ENCODE results near the gene MMAB. TPM values are rescaled to one million over a fixed set of nuclear protein-coding genes. Genes with fewer than 3 reads are reported as not detected.

Gene MMAB
- total and polyA plus RNA-seq, 2 of the 13 experiments (the other 11 are each of a cell fraction or from before 2014, with no cell fraction given): 26.1 to 77.3 TPM

DNA sequence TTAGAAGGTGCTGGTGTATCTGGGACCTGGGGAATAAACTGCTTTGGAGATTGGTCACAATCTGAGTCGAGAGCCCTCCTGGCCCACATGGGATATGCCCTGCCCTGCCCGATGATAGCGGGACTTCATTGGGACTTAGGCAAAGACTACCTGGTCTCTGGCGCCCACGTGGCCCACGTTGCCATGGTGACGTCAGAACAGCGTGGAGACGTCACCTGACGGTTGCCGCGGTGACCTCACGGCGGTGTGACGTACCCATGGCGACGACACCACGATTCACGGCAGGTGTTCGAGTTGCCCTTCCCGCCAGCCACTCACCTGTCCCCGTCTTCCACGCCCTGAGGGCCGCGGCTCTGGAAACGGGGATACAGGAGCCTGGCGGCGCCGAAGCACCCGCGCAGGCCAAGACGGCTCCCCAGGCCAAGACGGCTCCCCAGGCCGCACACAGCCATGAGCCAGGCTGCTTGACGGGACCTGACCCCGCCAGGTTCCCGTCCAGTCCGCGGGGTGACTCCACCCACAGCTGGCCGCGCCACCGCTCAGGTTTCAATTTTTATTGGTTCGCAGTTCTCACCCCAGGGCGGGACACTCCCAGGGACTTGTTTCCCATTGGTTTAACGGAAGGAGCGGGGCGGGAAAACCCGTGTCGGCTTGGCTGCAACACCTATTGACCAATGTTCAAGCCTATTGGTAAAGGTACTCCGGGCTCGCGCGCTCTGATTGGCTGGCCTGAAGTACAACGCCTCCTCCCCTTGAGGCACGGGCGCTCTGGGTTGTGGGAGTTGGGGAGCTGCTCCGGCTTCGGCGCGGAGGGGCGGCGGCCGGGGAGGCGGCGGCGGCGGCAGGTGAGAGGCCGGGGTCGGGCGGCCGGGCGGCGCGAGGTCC, at the start of gene MMAB, which contains the start of gene MVK (continued):
- TF ChIP-seq, protein P1, sequence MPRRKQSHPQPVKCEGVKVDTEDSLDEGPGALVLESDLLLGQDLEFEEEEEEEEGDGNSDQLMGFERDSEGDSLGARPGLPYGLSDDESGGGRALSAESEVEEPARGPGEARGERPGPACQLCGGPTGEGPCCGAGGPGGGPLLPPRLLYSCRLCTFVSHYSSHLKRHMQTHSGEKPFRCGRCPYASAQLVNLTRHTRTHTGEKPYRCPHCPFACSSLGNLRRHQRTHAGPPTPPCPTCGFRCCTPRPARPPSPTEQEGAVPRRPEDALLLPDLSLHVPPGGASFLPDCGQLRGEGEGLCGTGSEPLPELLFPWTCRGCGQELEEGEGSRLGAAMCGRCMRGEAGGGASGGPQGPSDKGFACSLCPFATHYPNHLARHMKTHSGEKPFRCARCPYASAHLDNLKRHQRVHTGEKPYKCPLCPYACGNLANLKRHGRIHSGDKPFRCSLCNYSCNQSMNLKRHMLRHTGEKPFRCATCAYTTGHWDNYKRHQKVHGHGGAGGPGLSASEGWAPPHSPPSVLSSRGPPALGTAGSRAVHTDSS (CRISPR knock-in tag; conservative IDR thresholded peaks at IDR 0.05): 0 out of 2 replicates have a peak, but pooled peaks have one; percentile 90
- no peak for TF ChIP-seq TCF7 (IDR thresholded peaks at IDR 0.05; ENCODE audit: low read depth)
- TF ChIP-seq NBN (conservative IDR thresholded peaks at IDR 0.05): no peak
- TF ChIP-seq ZNF761 (CRISPR knock-in tag; conservative IDR thresholded peaks at IDR 0.05): peak; percentile 85
- TF ChIP-seq PITX1 (CRISPR knock-in tag; IDR thresholded peaks at IDR 0.05): peak; percentile 66; the same call in 1 of the 2 replicates
- peak; percentile 90 for TF ChIP-seq TBX2 (CRISPR knock-in tag; IDR thresholded peaks at IDR 0.05; ENCODE audit: borderline replicate concordance)
- TF ChIP-seq, protein P2, sequence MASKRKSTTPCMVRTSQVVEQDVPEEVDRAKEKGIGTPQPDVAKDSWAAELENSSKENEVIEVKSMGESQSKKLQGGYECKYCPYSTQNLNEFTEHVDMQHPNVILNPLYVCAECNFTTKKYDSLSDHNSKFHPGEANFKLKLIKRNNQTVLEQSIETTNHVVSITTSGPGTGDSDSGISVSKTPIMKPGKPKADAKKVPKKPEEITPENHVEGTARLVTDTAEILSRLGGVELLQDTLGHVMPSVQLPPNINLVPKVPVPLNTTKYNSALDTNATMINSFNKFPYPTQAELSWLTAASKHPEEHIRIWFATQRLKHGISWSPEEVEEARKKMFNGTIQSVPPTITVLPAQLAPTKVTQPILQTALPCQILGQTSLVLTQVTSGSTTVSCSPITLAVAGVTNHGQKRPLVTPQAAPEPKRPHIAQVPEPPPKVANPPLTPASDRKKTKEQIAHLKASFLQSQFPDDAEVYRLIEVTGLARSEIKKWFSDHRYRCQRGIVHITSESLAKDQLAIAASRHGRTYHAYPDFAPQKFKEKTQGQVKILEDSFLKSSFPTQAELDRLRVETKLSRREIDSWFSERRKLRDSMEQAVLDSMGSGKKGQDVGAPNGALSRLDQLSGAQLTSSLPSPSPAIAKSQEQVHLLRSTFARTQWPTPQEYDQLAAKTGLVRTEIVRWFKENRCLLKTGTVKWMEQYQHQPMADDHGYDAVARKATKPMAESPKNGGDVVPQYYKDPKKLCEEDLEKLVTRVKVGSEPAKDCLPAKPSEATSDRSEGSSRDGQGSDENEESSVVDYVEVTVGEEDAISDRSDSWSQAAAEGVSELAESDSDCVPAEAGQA (IDR thresholded peaks at IDR 0.05; ENCODE audit: low read depth): peak; percentile 100
- TF ChIP-seq, protein P2 (CRISPR knock-in tag; IDR thresholded peaks at IDR 0.05; ENCODE audit: borderline replicate concordance): no peak
- peak; percentile 93 for TF ChIP-seq TMF1 (CRISPR knock-in tag; IDR thresholded peaks at IDR 0.05; ENCODE audit: low read depth)
- TF ChIP-seq ZNF570 (CRISPR knock-in tag; IDR thresholded peaks at IDR 0.05; ENCODE audit: borderline replicate concordance): no peak
- TF ChIP-seq, protein P3, sequence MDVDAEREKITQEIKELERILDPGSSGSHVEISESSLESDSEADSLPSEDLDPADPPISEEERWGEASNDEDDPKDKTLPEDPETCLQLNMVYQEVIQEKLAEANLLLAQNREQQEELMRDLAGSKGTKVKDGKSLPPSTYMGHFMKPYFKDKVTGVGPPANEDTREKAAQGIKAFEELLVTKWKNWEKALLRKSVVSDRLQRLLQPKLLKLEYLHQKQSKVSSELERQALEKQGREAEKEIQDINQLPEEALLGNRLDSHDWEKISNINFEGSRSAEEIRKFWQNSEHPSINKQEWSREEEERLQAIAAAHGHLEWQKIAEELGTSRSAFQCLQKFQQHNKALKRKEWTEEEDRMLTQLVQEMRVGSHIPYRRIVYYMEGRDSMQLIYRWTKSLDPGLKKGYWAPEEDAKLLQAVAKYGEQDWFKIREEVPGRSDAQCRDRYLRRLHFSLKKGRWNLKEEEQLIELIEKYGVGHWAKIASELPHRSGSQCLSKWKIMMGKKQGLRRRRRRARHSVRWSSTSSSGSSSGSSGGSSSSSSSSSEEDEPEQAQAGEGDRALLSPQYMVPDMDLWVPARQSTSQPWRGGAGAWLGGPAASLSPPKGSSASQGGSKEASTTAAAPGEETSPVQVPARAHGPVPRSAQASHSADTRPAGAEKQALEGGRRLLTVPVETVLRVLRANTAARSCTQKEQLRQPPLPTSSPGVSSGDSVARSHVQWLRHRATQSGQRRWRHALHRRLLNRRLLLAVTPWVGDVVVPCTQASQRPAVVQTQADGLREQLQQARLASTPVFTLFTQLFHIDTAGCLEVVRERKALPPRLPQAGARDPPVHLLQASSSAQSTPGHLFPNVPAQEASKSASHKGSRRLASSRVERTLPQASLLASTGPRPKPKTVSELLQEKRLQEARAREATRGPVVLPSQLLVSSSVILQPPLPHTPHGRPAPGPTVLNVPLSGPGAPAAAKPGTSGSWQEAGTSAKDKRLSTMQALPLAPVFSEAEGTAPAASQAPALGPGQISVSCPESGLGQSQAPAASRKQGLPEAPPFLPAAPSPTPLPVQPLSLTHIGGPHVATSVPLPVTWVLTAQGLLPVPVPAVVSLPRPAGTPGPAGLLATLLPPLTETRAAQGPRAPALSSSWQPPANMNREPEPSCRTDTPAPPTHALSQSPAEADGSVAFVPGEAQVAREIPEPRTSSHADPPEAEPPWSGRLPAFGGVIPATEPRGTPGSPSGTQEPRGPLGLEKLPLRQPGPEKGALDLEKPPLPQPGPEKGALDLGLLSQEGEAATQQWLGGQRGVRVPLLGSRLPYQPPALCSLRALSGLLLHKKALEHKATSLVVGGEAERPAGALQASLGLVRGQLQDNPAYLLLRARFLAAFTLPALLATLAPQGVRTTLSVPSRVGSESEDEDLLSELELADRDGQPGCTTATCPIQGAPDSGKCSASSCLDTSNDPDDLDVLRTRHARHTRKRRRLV (CRISPR knock-in tag; IDR thresholded peaks at IDR 0.05): no peak
- TF ChIP-seq ZNF12 (CRISPR knock-in tag; IDR thresholded peaks at IDR 0.05): peak; percentile 9; the same call in 1 of the 2 replicates
- peak; percentile 74; the same call in 1 of the 2 replicates for TF ChIP-seq GLI4 (CRISPR knock-in tag; IDR thresholded peaks at IDR 0.05; ENCODE audit: borderline replicate concordance)
- TF ChIP-seq, protein P4, sequence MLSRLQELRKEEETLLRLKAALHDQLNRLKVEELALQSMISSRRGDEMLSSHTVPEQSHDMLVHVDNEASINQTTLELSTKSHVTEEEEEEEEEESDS (CRISPR knock-in tag; IDR thresholded peaks at IDR 0.05; ENCODE audit: borderline replicate concordance): peak; percentile 75; the same call in 1 of the 2 replicates
- TF ChIP-seq HCFC1 (IDR thresholded peaks at IDR 0.05; ENCODE audit: low read depth, low read length): no peak; the same call in 1 of the 2 replicates
- TF ChIP-seq ZNF747 (CRISPR knock-in tag; IDR thresholded peaks at IDR 0.05; ENCODE audit: borderline replicate concordance): peak; percentile 86; the same call in 1 of the 2 replicates

Data from HepG2 (cell line).